ENCODE measurements around the gene LONRF2.

The LONRF2 gene

GRCh38 chr2:100237770-100238169 is 84.5 kb downstream of the LONRF2 start:
- no peak for DNase-seq (ENCODE audit: low spot score)
- peak; percentile 50 for FAIRE-seq

GRCh38 chr2:100237163-100237562 is 85.1 kb downstream of the LONRF2 start:
- DNase-seq (ENCODE audit: low spot score) (no peak), FAIRE-seq (no peak)

DNA sequence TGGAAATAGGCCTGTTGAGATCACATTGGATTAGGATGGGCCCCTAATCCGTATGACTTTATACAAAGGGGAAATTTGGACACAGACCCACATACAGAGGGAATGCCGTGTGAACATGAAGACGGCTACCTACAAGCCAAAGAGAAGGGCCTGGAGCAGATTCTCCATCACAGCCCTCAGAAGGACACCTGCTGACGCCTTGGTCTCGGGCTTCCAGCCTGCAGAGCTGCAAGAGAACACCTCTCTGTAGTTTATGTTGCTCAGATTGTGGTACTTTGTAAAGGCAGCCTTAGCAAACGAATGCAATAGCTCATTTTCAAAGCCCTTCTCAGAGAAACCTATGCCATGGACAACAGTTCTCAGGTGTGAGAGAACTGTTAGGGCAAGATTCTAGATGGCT is 86.1 kb downstream of the LONRF2 start:
- no peak for FAIRE-seq
- no peak for DNase-seq (ENCODE audit: low spot score)

DNA sequence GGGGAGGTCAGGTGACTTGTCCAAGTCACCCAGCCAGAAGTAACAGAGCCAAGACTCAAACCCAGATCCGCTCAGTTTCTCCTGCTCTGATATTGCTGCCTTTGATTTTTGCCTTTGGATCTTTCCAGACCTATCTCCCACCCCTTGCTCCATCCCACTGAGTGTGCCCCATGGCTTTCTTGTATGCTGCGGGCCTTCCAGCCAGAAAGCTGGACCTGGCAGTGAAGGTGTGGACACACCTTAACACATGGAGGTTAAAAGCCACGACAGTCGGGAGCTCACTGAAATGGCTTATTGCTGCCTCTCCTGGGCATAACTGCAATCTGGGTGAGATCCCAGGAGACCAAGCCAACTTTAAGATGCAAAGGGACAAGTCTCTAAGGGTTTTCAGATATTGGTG is 86.7 kb downstream of the LONRF2 start:
- no peak for FAIRE-seq
- DNase-seq (ENCODE audit: low spot score): no peak

DNA sequence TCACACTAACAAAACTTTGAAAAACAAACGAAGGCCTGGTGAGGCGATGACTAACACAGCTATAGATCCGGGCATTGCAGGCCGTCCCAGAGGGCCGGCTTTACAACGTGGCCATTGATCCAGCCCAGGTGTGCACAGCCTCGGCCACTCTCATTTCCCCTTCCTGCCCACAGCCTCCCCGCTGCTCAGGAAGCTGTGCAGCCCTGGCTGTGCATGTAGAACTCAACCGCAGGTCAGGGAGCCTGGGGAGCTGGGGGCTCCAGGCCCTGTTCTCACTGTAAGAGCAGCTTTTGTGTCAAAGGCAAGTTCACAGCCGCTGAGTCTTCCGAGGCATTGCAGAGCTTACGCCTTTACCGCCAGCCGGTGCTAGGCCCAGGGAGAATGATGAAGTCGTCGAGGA is 87.2 kb downstream of the LONRF2 start:
- DNase-seq (ENCODE audit: low spot score): peak; percentile 29

DNA sequence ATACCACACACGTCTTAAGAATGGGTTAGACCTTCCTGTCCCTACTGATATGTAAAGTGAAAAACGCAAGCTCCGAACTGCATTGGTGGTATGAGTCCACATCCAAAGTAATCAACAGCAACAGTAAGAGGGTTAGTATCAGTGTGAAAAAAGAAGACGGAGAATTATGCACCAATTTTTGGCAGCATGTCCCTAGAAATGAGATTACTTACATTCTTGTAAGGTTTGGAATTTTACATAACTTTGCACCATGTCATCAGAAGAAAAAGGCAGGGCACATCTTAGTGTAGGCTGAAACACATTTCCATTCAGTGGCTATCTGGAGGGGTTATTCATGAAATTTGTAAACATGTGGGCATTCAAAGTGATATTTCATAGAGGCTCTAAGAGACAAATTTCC is 88.2 kb downstream of the LONRF2 start:
- DNase-seq (ENCODE audit: low spot score): no peak

More for the DNA sequence above, 87.2 kb downstream of the LONRF2 start:
- no peak for FAIRE-seq

DNA sequence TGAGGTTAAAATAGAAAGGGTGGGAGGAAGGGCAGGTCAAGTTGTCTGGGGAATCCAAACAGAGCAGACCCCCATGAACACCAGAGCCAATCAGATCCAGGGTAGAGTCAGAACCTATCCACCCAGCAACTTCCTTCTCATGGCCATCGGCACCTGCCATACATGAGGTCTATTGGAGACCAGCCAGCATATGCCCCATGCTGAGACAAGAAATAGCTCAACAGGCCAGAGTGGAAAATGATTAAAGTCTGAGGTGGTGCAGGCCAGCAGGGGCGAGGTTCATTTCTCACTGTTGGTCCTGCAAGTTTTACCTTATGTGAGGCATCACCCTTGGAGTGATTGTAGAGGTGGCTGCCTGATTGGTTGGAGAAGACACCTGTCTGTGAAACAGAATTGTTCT is 89.2 kb downstream of the LONRF2 start:
- FAIRE-seq: no peak
- no peak for DNase-seq (ENCODE audit: low spot score)

More for the DNA sequence above, 88.2 kb downstream of the LONRF2 start:
- no peak for FAIRE-seq

DNA sequence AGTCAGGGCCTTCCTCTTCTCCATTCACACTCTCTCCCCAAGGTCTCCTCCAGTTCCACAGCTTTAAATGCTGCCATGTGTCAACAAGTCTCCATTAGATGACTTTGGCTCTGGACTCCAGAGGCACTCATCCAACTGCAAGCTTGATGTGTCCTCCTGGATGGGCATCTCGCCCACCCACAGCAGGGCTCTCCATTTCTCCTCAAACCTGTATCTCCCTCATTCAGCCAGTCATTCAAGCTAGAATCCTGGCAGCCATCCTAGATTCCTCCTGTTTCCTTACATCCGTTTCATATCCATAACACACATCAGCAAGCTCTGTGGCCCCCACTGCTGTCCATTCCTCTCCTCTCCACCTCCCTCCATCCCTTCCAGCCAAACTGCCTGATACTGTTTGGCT is 91.5 kb downstream of the LONRF2 start:
- no peak for DNase-seq (ENCODE audit: low spot score)
- peak; percentile 23 for FAIRE-seq

DNA sequence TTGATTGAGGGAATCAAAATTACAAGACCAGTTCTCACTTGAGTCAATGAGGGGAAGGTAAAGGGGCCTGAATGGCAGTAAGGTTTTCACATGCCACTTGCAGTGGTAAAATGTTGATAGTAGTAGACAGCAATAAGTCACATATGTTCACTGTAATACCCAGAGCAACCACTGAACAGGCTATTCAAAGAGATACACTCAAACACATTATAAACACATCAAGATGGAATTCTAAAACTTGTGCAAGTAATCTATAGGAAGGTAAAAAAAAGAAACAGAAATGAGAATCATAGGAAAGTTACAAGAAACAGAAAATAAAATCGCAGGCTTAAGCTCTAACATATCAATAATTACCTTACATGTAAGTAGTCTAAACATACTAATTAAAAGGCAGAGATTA is 93.3 kb downstream of the LONRF2 start:
- FAIRE-seq (no peak), DNase-seq (ENCODE audit: low spot score) (no peak)

DNA sequence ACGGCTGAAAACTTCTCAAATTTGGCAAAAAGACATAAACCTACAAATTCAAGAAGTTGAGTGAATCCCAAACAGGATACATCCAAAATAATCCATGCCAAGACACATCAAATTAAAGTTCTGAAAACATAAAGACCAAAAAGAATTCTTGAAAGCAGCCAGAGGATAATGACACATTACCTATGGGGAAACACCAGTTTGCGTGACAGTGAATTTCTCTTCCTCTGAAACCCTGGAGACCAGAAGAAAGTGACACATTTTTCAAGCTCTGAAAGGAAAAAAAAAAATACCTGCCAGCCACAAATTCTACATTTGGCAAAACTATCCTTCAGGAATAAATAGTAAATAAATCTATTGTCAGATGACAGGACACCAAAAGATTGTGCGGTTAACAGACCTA is 93.9 kb downstream of the LONRF2 start:
- DNase-seq (ENCODE audit: low spot score) (no peak), FAIRE-seq (no peak)

GRCh38 chr2:100224988-100225710 is 97.2 kb downstream of the LONRF2 start:
- DNase-seq (ENCODE audit: low spot score): no peak
- FAIRE-seq: no peak

DNA sequence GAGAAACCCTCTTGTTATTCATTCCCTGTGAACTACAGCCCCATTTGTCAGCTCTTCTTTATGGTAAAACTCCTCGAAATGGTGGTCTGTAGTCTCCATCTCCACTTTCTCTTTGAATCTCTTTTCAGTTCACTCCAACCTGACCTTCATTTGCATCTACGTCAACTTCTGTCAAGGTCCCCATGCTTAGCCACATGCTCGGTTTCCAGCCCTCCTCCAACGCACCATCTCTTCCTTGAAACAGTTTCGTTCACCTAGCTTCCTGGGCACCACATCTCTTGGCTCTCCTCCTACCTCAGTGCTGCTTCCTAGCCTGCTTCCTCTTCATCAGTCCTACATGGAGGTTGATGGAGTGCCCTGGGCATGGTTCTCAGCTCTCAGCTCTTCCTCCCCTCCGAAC is 98.8 kb downstream of the LONRF2 start:
- FAIRE-seq (peak; percentile 72), DNase-seq (ENCODE audit: low spot score) (no peak)
